ENCODE measurements around the gene GTF3C1. TPM values are rescaled to one million over a fixed set of nuclear protein-coding genes. Genes with fewer than 3 reads are reported as not detected.

Gene GTF3C1
- total RNA-seq, 1 donor from 2014 or later: 106 TPM

DNA sequence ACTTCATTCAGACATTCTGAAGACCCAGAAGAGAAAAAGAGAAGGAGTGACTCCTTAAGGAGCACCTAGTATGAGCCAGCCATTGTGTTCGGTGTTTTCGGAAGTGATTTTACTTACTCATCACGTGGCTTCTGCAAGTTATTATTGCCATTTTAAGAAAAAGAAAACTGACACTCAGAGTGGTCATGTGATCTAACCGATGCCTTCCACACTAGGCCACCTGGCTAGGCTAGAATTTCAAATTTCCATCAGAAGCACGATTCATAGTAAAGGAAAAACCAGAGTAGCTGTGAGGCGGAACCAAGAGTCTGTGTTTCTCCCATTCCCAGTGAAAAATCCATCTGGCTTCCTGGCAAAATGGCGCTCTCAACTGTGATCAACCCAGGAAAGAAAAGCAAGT, 32.0 kb downstream of the GTF3C1 start:
- Mint-ChIP-seq H3K27ac (ENCODE audit: unreplicated experiment) (no peak overlapping the region), H3K9me3 (ENCODE audit: unreplicated experiment) (peaks cover 10% of the 10 kb centered on the region), H3K27me3 (ENCODE audit: unreplicated experiment) (peaks cover 6% of the 10 kb centered on the region), H3K36me3 (ENCODE audit: unreplicated experiment) (peaks cover 14% of the 10 kb centered on the region), H3K4me1 (ENCODE audit: low read depth, unreplicated experiment) (peaks cover 9% of the 10 kb centered on the region), H3K4me3 (ENCODE audit: unreplicated experiment) (no peak overlapping the region)
- no peak for DNase-seq
- TF ChIP-seq, protein P1, sequence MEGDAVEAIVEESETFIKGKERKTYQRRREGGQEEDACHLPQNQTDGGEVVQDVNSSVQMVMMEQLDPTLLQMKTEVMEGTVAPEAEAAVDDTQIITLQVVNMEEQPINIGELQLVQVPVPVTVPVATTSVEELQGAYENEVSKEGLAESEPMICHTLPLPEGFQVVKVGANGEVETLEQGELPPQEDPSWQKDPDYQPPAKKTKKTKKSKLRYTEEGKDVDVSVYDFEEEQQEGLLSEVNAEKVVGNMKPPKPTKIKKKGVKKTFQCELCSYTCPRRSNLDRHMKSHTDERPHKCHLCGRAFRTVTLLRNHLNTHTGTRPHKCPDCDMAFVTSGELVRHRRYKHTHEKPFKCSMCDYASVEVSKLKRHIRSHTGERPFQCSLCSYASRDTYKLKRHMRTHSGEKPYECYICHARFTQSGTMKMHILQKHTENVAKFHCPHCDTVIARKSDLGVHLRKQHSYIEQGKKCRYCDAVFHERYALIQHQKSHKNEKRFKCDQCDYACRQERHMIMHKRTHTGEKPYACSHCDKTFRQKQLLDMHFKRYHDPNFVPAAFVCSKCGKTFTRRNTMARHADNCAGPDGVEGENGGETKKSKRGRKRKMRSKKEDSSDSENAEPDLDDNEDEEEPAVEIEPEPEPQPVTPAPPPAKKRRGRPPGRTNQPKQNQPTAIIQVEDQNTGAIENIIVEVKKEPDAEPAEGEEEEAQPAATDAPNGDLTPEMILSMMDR (IDR thresholded peaks at IDR 0.05; ENCODE audit: partially characterized antibody, unreplicated experiment): no peak

DNA sequence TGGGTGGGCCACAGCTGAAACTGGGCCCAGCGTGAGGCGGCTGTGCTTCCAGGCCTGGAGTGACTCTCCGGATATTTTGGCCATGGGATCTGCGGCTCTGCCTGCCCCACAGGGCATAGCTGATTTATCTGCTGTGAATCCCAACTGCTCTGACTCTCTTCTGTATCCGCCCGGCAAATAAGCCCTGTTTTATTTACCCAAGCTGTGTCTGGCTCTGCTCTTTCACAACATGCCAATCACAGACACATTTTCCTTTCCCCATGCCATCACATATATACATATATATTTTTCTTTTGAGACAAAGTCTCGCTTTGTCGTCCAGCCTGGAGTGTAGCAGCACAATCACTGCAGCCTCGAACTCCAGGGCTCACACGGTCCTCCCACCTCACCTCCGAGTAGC, 33.3 kb downstream of the GTF3C1 start:
- H3K27me3 Mint-ChIP-seq (ENCODE audit: unreplicated experiment): peaks cover 6% of the 10 kb centered on the region
- no peak overlapping the region for H3K27ac Mint-ChIP-seq (ENCODE audit: unreplicated experiment)
- H3K36me3 Mint-ChIP-seq (ENCODE audit: unreplicated experiment): peaks cover 15% of the 10 kb centered on the region
- peaks cover 10% of the 10 kb centered on the region for H3K4me1 Mint-ChIP-seq (ENCODE audit: low read depth, unreplicated experiment)
- DNase-seq: no peak
- TF ChIP-seq, protein P1 (IDR thresholded peaks at IDR 0.05; ENCODE audit: partially characterized antibody, unreplicated experiment): no peak
- H3K4me3 Mint-ChIP-seq (ENCODE audit: unreplicated experiment): no peak overlapping the region
- peaks cover 10% of the 10 kb centered on the region for H3K9me3 Mint-ChIP-seq (ENCODE audit: unreplicated experiment)

DNA sequence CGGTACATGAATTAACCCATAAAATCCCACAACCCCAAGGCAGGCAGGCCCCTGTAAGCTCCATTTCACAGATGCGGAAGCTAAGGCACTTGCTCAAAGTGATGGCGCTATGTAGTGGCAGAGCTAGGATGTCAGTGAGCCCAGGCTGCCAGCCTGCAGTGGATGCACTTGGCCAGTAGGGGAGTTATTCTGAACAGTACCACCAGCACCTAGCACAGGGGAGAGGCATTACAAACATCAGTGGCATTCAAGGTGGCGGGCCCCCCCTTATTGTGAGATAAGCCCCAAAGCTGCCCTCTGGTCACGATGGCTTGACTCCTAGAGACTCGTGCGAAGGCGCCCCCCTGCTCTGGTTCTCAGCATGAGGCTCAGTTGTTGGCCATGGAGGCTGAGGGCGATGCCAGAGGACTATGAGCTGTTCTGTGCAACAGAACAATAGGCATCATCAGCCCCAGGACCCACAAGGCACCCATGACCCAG, 33.8 kb downstream of the GTF3C1 start:
- H3K4me1 Mint-ChIP-seq (ENCODE audit: low read depth, unreplicated experiment): peaks cover 6% of the 10 kb centered on the region
- TF ChIP-seq, protein P1 (IDR thresholded peaks at IDR 0.05; ENCODE audit: partially characterized antibody, unreplicated experiment): peak; percentile 87
- H3K27ac Mint-ChIP-seq (ENCODE audit: unreplicated experiment): no peak overlapping the region
- H3K4me3 Mint-ChIP-seq (ENCODE audit: unreplicated experiment): no peak overlapping the region
- peaks cover 10% of the 10 kb centered on the region for H3K9me3 Mint-ChIP-seq (ENCODE audit: unreplicated experiment)
- peaks cover 14% of the 10 kb centered on the region for H3K36me3 Mint-ChIP-seq (ENCODE audit: unreplicated experiment)
- peaks cover 4% of the 10 kb centered on the region for H3K27me3 Mint-ChIP-seq (ENCODE audit: unreplicated experiment)
- peak; percentile 65 for DNase-seq

DNA sequence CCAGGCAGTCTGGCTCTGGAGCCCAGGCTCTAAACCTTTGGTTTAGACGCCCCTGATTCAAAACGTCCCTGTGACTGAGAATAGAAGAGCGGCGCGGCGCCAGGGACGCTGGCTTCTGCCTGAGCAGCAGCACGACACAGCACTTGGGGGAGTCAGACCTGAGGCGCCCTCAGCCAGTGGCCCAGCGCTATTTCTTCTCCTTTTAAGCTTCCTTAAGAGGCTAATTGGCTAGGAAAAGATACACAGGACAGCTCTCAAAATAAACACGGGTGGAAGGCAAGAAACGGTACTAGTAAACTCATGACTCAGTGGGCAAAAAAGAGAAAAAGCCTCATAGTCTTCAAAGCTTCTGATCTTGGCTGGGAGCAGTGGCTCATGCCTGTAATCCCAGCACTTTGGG, 34.9 kb downstream of the GTF3C1 start:
- TF ChIP-seq, protein P1 (IDR thresholded peaks at IDR 0.05; ENCODE audit: partially characterized antibody, unreplicated experiment): no peak
- peaks cover 10% of the 10 kb centered on the region for H3K9me3 Mint-ChIP-seq (ENCODE audit: unreplicated experiment)
- H3K4me3 Mint-ChIP-seq (ENCODE audit: unreplicated experiment): no peak overlapping the region
- DNase-seq: no peak
- no peak overlapping the region for H3K27ac Mint-ChIP-seq (ENCODE audit: unreplicated experiment)
- peaks cover 4% of the 10 kb centered on the region for H3K27me3 Mint-ChIP-seq (ENCODE audit: unreplicated experiment)
- peaks cover 14% of the 10 kb centered on the region for H3K36me3 Mint-ChIP-seq (ENCODE audit: unreplicated experiment)
- peaks cover 6% of the 10 kb centered on the region for H3K4me1 Mint-ChIP-seq (ENCODE audit: low read depth, unreplicated experiment)

DNA sequence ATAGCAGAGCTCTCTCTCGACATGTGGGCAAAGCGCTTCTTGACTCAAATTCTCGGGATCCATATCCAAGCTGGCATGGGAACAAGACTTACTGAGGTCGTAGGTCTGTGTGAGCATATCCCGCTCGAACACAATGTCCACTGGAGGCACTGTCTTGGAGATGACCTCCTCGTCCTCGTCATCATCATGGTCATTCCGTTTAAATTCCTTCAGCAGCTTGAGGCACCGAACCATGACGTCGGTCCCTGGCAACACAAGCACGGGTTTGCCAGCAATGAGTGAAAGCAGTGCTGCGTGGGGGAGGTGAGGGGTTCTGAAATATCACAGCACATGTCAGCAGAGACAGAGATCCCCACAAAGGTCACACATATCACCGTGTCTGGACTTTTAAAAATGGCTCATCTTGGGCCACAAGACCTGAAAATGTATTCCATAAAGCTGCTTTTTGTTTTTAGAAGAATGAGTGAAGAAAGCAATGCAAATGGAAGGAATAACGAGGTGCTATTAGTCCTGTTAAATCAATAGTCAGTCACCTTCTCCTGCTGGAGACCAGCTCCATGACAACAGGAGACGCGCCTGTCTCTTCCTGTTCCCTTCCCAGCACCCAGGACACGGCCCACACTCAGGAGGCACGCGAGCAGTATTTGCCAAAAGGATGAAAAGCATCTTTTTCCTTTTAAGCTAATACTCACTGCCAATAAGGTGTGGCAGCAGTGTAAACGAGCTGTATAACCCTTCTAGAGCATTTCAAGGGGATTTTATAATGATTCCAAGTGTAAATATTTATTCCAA, 37.9 kb downstream of the GTF3C1 start:
- H3K36me3 Mint-ChIP-seq (ENCODE audit: unreplicated experiment): peaks cover 25% of the 10 kb centered on the region

More for the DNA sequence above, 37.9 kb downstream of the GTF3C1 start:
- no peak for DNase-seq
- peaks cover 3% of the 10 kb centered on the region for H3K4me1 Mint-ChIP-seq (ENCODE audit: low read depth, unreplicated experiment)
- no peak overlapping the region for H3K4me3 Mint-ChIP-seq (ENCODE audit: unreplicated experiment)
- TF ChIP-seq, protein P1 (IDR thresholded peaks at IDR 0.05; ENCODE audit: partially characterized antibody, unreplicated experiment): no peak
- H3K9me3 Mint-ChIP-seq (ENCODE audit: unreplicated experiment): peaks cover 7% of the 10 kb centered on the region
- no peak overlapping the region for H3K27ac Mint-ChIP-seq (ENCODE audit: unreplicated experiment)
- H3K27me3 Mint-ChIP-seq (ENCODE audit: unreplicated experiment): peaks cover 1% of the 10 kb centered on the region
